ENCODE results near the gene EPHA8.

GRCh38 chr1:22547818-22548462 lies 15.3 kb upstream of the EPHA8 start:
- TF ChIP-seq CTCF (IDR thresholded peaks at IDR 0.05) (no peak), POLR2A (IDR thresholded peaks at IDR 0.05) (no peak)

Measured in vagina (tissue), 2 donors.